Activated T-cell treated with anti-CD3 and anti-CD28 coated beads, Interleukin-2, amount 50 U/mL, for 72 hours (primary cell): ENCODE results near the gene HAGHL. TPM values are rescaled to one million over a fixed set of nuclear protein-coding genes. Genes with fewer than 3 reads are reported as not detected.
"Not testable (repeated sequence)": the region's sequence is repeated elsewhere in the genome, so short reads cannot be mapped to it uniquely, and the experiment has no call there.

Experiments used
- ATAC-seq, 2 donors: fragments of 150-1000 bp; cut with Tn5 transposase; replicated peaks in 1 of 2; 2 replicates each; pipeline ENCODE4 v1.10.0; 2021; ENCODE audit warnings: moderate library complexity in 2 of 2, mild to moderate bottlenecking in 1 of 2
- DNase-seq, 2 donors: peaks; one replicate each; pipeline ENCODE4 v3.0.0; 2021 to 2022; ENCODE audit warnings: mixed read lengths in 1 of 2
- H3K27ac Mint-ChIP-seq: one replicate; pipeline ENCODE4 v1.8.0; 2022; ENCODE audit warnings: mild to moderate bottlenecking, moderate library complexity, mixed read lengths
- H3K27me3 Mint-ChIP-seq: one replicate; pipeline ENCODE4 v1.8.0; 2022; ENCODE audit warnings: low read depth, mixed read lengths
- H3K36me3 Mint-ChIP-seq, 2 donors: one replicate each; pipeline ENCODE4 v1.8.0; 2022; ENCODE audit warnings: mixed read lengths in 2 of 2, mild to moderate bottlenecking in 1 of 2; ENCODE audit not compliant: insufficient read depth in 2 of 2
- H3K4me1 Mint-ChIP-seq: one replicate; pipeline ENCODE4 v1.8.0; 2022; ENCODE audit warnings: low read depth, mixed read lengths
- H3K4me3 Mint-ChIP-seq, 2 donors: one replicate each; pipeline ENCODE4 v1.8.0; 2022; ENCODE audit warnings: mild to moderate bottlenecking in 2 of 2, mixed read lengths in 2 of 2, moderate library complexity in 2 of 2
- H3K9me3 Mint-ChIP-seq, 2 donors: one replicate each; pipeline ENCODE4 v1.8.0; 2022; ENCODE audit warnings: mixed read lengths in 2 of 2
- total RNA-seq, 2 donors: library from RNA; stranded (reverse); gene quantifications; one replicate each; pipeline ENCODE4 v1.2.3, GENCODE V29; 2022

HAGHL gene
- total RNA-seq, 2 donors from 2014 or later = 11.4 to 17.6 TPM

DNA sequence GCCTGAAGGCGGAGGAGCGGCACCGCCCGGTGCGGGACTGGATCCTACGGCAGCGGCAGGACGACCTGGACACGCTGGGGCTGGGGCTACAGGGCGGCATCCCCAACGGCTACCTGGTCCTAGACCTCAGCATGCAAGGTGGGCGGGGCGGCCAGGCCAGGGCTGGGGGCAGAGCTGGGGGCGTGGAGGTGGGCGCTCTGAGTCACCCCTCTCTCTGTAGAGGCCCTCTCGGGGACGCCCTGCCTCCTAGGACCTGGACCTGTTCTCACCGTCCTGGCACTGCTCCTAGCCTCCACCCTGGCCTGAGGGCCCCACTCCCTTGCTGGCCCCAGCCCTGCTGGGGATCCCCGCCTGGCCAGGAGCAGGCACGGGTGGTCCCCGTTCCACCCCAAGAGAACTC is 41.5 kb downstream of the HAGHL start:
- Mint-ChIP-seq H3K4me1 (no peaks in the 10 kb centered on the region), H3K4me3 (no peak overlapping the region), H3K36me3 (no peaks in the 10 kb centered on the region), H3K27me3 (no peaks in the 10 kb centered on the region), H3K9me3 (no peaks in the 10 kb centered on the region), H3K27ac (no peak overlapping the region)
- peak in 1 of 2 donors; percentile 20 for ATAC-seq
- no peak for DNase-seq

- ATAC-seq (no peak), DNase-seq (no peak)
- no peaks in the 10 kb centered on the region for H3K4me1 Mint-ChIP-seq
- H3K36me3 Mint-ChIP-seq = no peaks in the 10 kb centered on the region
- no peaks in the 10 kb centered on the region for H3K9me3 Mint-ChIP-seq
- no peak overlapping the region for H3K27ac Mint-ChIP-seq
- H3K4me3 Mint-ChIP-seq = no peak overlapping the region
- H3K27me3 Mint-ChIP-seq = no peaks in the 10 kb centered on the region
Measured at GRCh38 chr16:769184-769784, 42.4 kb downstream of the HAGHL start.

DNA sequence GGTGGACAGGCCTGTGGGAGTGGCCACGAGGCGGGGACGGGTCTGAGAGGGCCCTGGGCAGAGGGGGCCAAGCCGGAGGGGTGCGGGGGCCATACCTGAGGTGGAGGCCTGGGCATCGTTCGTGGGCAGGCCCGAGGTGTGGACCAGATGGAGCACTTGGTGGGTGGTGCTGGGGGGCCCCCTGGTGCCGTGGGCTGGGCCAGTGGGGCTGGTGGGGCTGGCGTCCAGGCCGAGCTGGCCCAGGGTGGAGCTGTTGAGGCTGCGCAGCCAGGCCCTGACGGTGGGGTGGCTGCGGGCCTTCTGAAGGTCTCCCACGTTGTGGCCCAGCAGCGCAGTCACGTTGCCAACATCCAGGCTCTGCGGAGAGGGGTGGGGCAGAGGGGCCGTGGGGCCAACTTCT is 43.0 kb downstream of the HAGHL start:
- Mint-ChIP-seq H3K4me3 (no peak overlapping the region), H3K27ac (no peak overlapping the region), H3K4me1 (no peaks in the 10 kb centered on the region), H3K36me3 (no peaks in the 10 kb centered on the region), H3K9me3 (no peaks in the 10 kb centered on the region), H3K27me3 (no peaks in the 10 kb centered on the region)
- no peak for ATAC-seq
- DNase-seq = no peak

- H3K27me3 Mint-ChIP-seq = no peaks in the 10 kb centered on the region
- H3K4me3 Mint-ChIP-seq = no peak overlapping the region
- no peak for DNase-seq
- no peak for ATAC-seq
- H3K36me3 Mint-ChIP-seq = no peaks in the 10 kb centered on the region
- no peaks in the 10 kb centered on the region for H3K9me3 Mint-ChIP-seq
- no peaks in the 10 kb centered on the region for H3K4me1 Mint-ChIP-seq
- no peak overlapping the region for H3K27ac Mint-ChIP-seq
Measured at GRCh38 chr16:770411-770810, 43.5 kb downstream of the HAGHL start.

DNA sequence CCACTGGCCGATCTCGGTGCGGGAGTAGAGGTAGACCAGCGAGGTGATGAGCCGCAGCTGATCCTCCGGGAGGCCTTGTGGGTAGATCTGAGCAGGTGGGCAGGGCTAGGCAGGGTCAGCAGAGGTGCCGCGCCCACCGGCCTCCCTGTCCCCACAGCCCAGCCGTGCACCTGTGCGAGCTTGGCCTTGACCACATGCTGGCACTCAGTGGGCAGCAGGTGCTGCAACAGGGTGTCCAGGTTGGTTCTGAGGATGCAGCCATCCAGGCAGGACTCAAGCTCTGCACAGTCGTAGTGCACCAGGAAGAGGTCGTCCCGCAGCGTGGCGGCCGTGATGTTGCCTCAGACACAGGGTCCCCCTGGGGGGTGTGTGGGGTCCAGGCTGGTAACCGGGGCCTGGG is 46.1 kb downstream of the HAGHL start:
- DNase-seq = no peak
- Mint-ChIP-seq H3K4me1 (no peaks in the 10 kb centered on the region), H3K9me3 (no peaks in the 10 kb centered on the region)

DNA sequence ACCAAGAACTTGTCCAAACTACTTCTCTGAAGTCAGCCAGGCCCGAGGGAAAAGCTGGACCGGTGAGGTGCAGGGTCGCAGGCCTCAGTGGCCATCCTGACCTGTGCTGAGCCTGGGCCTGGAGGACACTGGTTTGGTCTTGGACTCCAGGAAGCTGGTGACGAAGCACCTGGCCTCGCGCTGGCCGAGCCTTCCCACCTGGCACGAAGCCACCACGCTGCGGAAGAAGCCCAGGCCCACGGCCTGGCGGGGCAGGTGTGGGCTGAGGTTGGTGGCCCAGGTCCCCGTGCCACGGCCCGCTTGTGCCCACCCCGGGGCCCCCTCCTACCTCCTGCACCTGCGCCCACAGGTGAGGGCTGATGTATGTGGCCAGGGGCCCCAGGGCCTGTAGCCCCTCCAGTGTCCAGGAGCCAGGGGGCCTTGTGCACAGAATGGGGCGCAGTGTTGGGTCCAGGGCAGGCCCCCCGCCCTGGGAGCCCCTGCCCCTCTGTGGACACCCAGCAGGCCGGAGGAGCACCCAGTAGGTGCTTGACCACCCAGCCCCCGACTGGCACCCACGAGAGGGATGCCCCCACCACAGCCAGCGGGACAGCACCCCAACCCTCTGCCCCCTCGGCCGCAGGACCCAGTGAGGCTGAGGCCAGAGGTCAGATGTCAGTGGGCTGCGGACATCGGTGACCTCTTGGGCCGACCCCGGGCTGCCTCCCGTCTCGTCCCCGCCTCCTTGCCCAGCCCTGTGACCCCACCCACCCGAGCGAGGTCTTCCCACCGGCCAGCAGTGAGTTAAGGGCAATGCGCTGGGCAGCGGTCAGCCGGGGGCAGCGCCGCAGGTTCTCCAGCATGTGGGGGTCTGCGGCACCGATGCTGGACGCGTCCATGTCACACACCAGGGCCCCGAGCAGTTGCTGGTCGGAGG is 47.4 kb downstream of the HAGHL start:
- Mint-ChIP-seq H3K4me1 (no peaks in the 10 kb centered on the region), H3K4me3 (no peak overlapping the region), H3K36me3 (no peaks in the 10 kb centered on the region), H3K9me3 (no peaks in the 10 kb centered on the region), H3K27ac (no peak overlapping the region), H3K27me3 (no peaks in the 10 kb centered on the region)
- DNase-seq (no peak), ATAC-seq (no peak)

More for the DNA sequence above, 46.1 kb downstream of the HAGHL start:
- no peaks in the 10 kb centered on the region for H3K27me3 Mint-ChIP-seq
- H3K27ac Mint-ChIP-seq = no peak overlapping the region
- ATAC-seq = no peak
- H3K4me3 Mint-ChIP-seq = no peak overlapping the region
- H3K36me3 Mint-ChIP-seq = no peaks in the 10 kb centered on the region

GRCh38 chr16:775236-775796 is 48.4 kb downstream of the HAGHL start:
- ATAC-seq (no peak), DNase-seq (no peak)
- no peak overlapping the region for H3K27ac Mint-ChIP-seq
- H3K4me3 Mint-ChIP-seq = no peak overlapping the region
- H3K9me3 Mint-ChIP-seq = no peaks in the 10 kb centered on the region
- no peaks in the 10 kb centered on the region for H3K27me3 Mint-ChIP-seq
- H3K36me3 Mint-ChIP-seq = no peaks in the 10 kb centered on the region
- no peaks in the 10 kb centered on the region for H3K4me1 Mint-ChIP-seq

DNA sequence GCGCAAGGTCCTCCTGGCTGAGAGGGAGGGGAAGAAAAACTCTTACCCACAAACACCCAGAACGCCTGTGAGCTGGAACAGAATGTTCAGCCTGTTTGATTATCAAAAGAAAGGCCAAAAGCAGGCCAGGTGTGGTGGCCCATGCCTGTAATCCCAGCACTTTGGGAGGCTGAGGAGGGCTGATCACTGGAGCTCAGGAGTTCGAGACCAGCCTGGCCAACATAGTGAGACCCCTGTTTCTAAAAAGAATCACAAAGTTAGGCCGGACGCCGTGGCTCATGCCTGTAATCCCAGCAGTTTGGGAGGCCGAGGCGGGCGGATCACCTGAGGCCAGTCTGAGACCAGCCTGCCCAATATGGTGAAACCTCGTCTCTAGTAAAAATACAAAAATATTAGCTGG is 49.4 kb downstream of the HAGHL start:
- not testable (repeated sequence) for DNase-seq, H3K27ac Mint-ChIP-seq, H3K9me3 Mint-ChIP-seq, H3K36me3 Mint-ChIP-seq, H3K4me3 Mint-ChIP-seq, H3K4me1 Mint-ChIP-seq, H3K27me3 Mint-ChIP-seq, ATAC-seq

DNA sequence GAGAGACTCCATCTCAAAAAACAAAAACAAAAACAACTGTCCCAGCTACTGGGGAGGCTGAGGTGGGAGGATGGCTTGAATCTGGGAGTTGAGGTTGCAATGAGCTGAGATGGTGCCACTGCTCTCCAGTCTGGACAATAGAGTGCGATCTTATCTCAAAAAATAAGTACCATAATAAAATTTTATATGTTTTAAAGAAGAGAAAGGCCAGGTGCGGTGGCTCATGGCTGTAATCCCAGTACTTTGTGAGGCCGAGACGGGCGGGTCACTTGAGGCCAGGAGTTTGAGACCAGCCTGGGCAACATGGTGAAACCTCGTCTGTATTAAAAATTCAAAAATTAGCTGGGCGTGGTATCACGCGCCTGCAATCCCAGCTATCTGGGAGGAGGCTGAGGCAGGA is 49.9 kb downstream of the HAGHL start:
- H3K4me1 Mint-ChIP-seq = no peaks in the 10 kb centered on the region
- H3K27ac Mint-ChIP-seq = no peak overlapping the region
- no peaks in the 10 kb centered on the region for H3K36me3 Mint-ChIP-seq
- H3K4me3 Mint-ChIP-seq = no peak overlapping the region
- DNase-seq (no peak), ATAC-seq (no peak)
- no peaks in the 10 kb centered on the region for H3K27me3 Mint-ChIP-seq
- no peaks in the 10 kb centered on the region for H3K9me3 Mint-ChIP-seq

DNA sequence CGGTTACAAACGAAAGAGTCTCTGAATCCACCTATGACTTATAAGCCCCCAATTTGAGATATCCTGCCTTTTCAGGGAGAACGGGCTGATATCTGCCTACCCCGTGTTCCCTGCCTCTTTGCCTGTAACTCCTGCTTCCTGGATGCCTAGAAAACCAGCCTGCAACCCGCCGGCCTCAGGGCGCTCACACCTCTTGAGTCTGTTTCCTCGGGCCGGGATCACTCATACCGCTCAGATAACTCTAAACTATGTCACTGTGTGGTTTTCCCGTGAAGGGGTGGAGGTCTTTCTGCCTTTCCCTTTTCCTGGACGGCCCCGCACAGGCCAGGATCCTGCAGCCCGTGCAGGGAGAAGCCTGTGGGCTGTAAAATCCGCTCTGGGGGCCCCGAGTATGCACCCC is 50.9 kb downstream of the HAGHL start:
- H3K9me3 Mint-ChIP-seq = no peaks in the 10 kb centered on the region
- no peaks in the 10 kb centered on the region for H3K36me3 Mint-ChIP-seq
- H3K27ac Mint-ChIP-seq = no peak overlapping the region
- no peaks in the 10 kb centered on the region for H3K27me3 Mint-ChIP-seq
- ATAC-seq = no peak
- no peak overlapping the region for H3K4me3 Mint-ChIP-seq
- DNase-seq = no peak
- H3K4me1 Mint-ChIP-seq = no peaks in the 10 kb centered on the region

GRCh38 chr16:778447-778846 is 51.5 kb downstream of the HAGHL start:
- H3K27me3 Mint-ChIP-seq = no peaks in the 10 kb centered on the region
- H3K27ac Mint-ChIP-seq = no peak overlapping the region
- no peaks in the 10 kb centered on the region for H3K9me3 Mint-ChIP-seq
- no peaks in the 10 kb centered on the region for H3K4me1 Mint-ChIP-seq
- DNase-seq (no peak), ATAC-seq (no peak)
- no peaks in the 10 kb centered on the region for H3K36me3 Mint-ChIP-seq
- no peak overlapping the region for H3K4me3 Mint-ChIP-seq

GRCh38 chr16:778909-779527 is 52.1 kb downstream of the HAGHL start:
- no peak overlapping the region for H3K27ac Mint-ChIP-seq
- no peak overlapping the region for H3K4me3 Mint-ChIP-seq
- H3K36me3 Mint-ChIP-seq = no peaks in the 10 kb centered on the region
- H3K4me1 Mint-ChIP-seq = no peaks in the 10 kb centered on the region
- ATAC-seq (no peak), DNase-seq (no peak)
- H3K27me3 Mint-ChIP-seq = no peaks in the 10 kb centered on the region
- no peaks in the 10 kb centered on the region for H3K9me3 Mint-ChIP-seq
